ENCODE measurements around the gene LCNL1.
A peak's percentile ranks its signal among the peaks of the same experiment; 100 is the strongest.

LCNL1 gene

DNA sequence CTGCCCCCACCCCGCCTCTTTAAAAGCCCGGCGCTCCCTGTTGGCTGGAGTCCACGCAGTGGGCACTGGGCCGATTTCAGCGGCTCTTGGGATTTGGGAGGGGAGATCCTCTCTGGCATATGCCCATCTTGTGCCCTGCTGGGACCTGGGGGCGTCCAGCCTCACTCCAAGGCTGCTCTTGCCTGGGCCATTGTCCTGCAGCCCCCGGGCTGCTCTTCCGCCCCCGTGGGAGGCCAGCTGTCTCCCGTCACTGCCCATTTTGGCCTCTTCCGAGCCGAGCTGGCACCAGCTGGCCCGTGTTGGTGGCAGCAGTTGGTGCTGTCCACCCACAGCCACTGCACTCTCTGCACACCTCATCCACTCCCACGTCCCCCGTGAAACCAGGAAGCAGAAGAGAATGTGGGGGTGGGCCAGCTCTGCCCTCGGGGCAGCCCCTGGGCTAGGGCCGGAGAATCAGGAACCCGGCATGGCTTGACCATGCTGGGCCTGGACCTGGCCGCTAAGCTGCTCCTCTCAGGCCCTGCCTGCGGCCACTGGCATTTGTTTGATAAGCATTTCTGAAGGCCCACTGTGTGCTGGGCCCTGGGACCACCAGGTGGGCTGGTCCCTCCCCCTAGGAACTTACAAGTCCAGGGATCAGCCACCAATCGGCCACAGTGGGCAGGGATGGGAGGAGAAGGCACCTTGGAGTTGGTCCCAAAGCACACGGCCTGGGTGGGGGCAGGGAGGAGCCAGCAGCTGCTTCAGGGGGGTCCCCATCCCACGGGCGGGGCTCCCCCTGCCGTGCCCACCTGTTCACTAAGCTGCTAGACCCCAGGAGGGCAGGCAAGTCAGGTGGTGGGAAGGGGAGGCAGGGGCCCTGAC lies 35.5 kb upstream of the LCNL1 start:
- DNase-seq = no peak

DNA sequence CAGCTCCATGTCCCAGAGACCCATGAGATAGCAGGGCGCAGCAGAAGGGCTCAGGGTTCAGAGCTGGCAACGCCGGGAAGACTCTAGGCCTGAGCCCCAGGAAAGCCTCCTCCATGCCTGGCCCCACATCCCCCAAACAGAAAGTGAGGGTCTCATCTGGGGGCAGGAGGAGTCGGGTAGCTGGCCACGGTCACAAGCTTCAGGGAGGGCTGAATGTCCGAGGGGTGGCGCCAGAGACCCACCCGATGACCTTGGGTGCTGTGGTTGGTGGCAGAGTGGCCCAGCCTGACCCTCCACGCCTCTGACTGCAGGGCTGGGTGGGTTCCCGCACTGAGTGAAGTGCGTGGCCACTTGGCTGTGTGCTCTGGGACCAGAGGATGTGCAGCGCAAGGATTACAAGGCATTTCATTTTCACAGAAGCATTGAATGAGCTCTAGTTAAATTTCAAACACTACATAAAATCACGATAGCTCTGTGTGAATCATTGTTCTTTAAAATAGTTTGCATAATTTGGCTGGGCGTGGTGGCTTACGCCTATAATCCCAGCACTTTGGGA lies 34.8 kb upstream of the LCNL1 start:
- DNase-seq = no peak

DNA sequence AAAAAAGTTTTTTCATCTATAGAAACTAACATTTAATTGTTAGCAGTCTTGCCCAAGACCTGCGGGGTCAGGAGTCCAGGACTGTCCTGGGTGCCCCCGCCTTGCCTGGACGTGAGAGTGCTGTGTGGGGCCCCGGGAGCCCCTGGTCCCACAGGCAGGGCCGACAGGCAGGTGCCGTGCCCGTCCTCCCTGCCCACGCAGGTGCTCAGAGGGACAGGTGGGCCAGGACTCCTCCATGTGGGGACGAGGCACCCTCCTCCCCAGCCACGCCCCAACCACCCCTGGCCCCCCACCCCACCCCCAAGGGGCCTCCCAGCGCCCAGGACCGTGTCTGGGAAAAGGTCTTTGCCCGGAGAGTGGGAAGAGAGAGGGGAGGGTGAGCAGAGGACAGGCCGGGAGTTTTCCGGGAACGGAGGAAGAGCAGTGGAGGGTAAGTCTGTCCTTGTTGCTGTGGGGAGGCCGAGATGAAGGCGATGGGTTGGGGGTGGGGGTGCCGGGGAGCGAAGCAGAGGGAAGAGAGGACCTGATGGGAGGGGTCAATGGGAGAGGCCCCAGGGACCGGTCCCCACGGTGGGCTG lies 33.5 kb upstream of the LCNL1 start:
- no peak for DNase-seq

GRCh38 chr9:136949817-136950655 lies 32.8 kb upstream of the LCNL1 start:
- DNase-seq = peak; percentile 97

GRCh38 chr9:136950656-136951276 lies 32.0 kb upstream of the LCNL1 start:
- no peak for DNase-seq

- no peak for DNase-seq
Observed at GRCh38 chr9:136951541-136952320, 31.1 kb upstream of the LCNL1 start, which contains the start of gene LCN12. LCN12 (plus strand) TSS chr9:136952273; CDS start chr9:136952328, 55 bp downstream.

DNA sequence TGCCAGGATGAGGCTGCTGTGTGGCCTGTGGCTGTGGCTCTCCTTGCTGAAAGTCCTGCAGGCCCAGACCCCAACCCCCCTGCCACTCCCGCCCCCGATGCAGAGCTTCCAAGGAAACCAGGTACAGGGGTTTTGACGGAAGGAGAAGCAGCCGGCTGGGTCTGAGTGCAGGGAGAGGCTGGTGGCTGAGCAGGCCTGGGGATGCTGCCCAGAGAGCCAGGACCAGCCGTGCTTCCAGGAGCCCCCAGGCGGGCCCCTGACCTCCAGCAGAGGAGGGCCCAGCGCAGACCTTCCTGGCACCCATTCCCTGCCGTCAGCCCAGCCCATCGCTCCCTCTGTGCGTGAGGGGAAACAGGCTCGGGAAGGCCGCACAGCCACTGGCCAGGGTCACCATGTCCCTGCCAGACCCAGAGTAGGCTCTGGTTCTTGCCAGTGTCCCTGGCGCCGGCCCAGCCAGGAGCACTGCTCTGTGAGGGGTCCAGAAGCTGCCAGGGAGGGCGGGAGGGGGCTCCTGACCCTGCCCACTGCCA lies 30.4 kb upstream of the LCNL1 start:
- DNase-seq = no peak

DNA sequence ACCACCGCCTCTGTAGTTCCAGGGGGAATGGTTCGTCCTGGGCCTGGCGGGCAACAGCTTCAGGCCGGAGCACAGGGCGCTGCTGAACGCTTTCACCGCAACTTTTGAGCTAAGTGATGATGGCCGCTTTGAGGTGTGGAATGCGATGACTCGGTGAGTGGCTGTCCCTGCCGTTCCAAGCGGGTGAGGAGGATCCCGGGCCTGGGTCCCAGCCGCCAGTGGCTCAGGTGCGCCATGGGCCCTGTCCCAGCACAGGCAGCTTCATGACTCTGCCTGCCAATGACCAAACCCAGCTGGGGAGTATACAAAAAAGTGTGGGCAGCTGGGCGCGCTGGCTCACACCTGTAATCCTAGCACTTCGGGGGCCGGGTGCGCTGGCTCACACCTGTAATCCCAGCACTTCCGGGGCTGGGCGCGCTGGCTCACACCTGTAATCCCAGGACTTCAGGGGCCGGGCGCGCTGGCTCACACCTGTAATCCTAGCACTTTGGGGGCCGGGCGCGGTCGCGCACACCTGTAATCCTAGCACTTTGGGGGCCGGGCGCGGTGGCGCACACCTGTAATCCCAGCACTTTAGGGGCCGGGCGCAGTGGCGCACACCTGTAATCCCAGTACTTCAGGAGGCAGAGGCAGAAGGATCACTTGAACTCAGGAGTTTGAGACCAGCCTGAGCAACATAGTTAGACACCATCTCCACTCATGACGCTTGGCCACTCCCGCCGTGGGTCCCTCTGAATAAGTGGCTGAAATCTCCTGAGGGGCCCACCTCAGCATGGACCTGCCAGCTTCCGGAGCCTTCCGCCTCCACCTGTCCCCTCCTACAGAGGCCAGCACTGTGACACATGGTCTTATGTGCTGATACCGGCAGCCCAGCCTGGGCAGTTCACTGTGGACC lies 29.7 kb upstream of the LCNL1 start:
- no peak for DNase-seq

DNA sequence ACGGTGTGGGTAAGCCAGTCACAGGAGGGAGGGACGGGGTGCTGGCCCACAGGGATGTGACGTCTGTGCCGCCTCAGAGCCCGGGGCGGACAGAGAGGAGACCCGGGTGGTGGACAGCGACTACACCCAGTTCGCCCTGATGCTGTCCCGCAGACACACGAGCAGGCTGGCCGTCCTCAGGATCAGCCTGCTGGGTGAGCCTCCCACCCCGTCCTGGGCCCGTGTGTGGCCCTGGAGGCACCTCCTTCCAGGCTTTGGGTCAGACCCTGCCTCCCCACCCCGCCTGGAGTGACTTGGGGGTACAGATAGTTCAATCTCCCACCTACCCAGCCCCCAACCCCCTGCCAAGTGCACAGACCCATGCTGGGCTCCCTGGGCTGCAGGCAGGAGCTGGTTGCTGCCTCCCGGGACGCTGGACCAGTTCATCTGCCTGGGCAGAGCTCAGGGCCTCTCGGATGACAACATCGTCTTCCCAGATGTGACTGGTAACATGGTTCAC lies 29.0 kb upstream of the LCNL1 start:
- no peak for DNase-seq

DNA sequence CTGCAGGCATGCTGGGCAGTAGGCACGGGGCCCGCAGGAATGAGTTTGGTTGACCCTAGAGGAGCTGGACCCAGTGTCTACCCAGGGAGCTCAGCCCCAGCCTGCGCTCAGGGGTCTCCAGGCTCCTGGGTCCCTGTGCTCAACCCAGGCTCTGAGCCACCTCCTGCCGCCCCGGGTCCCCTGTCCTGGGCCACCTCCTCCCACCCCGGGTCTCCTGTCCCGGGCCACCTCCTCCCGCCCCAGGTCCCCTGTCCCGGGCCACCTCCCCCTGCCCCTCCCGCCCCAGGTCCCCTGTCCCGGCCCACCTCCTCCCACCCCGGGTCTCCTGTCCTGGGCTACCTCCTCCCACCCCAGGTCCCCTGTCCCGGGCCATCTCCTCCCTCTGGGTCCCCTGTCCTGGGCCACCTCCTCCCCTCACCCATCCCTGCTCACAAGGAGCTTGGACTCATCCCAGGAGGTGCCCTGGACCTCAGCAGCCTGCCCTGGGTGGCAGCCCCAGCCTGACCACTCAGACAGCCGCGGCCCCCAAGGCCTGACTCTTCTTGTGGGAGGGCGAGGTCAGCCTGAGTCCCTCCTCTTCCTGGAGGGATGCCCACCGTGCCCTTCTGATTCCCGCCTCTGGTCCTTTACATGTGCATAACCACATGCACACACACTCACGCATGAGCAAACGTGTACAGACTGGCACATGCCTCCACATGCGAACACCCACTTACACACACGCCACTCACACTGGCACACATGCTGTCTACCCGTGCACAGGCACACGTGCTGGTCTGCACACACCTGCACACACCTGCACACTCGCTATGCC lies 28.3 kb upstream of the LCNL1 start:
- no peak for DNase-seq

GRCh38 chr9:136955202-136955942 lies 27.4 kb upstream of the LCNL1 start:
- DNase-seq = no peak

GRCh38 chr9:136955943-136956335 lies 26.9 kb upstream of the LCNL1 start:
- no peak for DNase-seq

GRCh38 chr9:136956604-136957003 lies 26.2 kb upstream of the LCNL1 start:
- no peak for DNase-seq

DNA sequence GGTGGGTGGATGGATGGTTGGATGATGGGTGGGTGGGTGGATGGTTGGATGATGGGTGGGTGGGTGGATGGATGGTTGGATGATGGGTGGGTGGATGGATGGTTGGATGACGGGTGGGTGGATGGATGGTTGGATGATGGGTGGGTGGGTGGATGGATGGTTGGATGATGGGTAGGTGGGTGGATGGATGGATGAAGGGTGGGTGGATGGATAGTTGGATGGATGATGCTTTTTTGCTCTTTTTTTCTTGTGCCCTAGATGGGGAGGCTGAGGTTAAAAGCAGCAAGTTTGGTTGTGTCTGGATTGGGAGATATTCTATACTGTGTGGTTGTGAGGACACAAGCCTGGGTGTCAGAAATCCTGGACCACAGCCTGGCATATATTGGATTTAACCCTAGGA lies 25.3 kb upstream of the LCNL1 start:
- no peak for DNase-seq

GRCh38 chr9:136957901-136958300 lies 24.9 kb upstream of the LCNL1 start:
- no peak for DNase-seq

DNA sequence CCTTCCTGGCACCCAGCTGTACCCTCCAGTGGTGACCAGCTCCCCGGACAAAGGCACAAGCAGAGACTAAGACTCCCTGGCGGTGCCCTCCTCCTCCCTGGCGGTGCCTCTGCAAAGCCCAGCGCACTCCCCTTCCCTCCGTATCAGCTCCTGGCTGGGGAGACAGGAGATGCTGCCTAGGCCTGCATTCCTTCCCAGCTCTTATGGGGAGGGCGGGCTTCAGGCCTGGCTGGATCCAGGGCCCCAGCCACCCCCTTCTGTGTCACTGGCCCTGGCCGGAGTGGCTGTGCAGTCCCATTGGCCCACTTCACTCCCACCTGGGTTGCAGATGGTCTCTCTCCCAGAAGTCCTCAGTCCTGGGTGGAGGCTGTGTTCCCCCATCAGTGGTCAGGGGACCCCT lies 24.3 kb upstream of the LCNL1 start:
- DNase-seq = no peak

GRCh38 chr9:136958898-136959850 lies 23.6 kb upstream of the LCNL1 start:
- DNase-seq = no peak
